ACHN (cell line): ENCODE results near the gene NFX1.
A peak's percentile ranks its signal among the peaks of the same experiment; 100 is the strongest.

Source experiments
- DNase-seq: peaks from one replicate; pipeline ENCODE4 v3.0.0-alpha.2; 2015
- in situ Hi-C: cut with HindIII; loops from 2 replicates; pipeline ENCODE4 v1.10.0; 2017; ENCODE audit warnings: low sequenced_read_pairs, low pct_ligation_motif_present, low pct_unique_long_range_greater_than_20kb

Gene NFX1

GRCh38 chr9:33290247-33291030, at the start of gene NFX1:
NFX1 (plus strand) TSS chr9:33290516; CDS start chr9:33290573, 57 bp downstream.
- in situ Hi-C loops: no loop called here
- peak; percentile 97 for DNase-seq

GRCh38 chr9:33241298-33241697, 49.0 kb upstream of the NFX1 start:
- in situ Hi-C loops: no loop called here
- no peak for DNase-seq

GRCh38 chr9:33242609-33243134, 47.6 kb upstream of the NFX1 start:
- in situ Hi-C loops: no loop called here
- no peak for DNase-seq

- in situ Hi-C loops: no loop called here
- no peak for DNase-seq
Measured at GRCh38 chr9:33244137-33244784, 46.1 kb upstream of the NFX1 start.

- no peak for DNase-seq
- in situ Hi-C loops: no loop called here
Measured at GRCh38 chr9:33245341-33245740, 45.0 kb upstream of the NFX1 start.

- no peak for DNase-seq
- in situ Hi-C loops: no loop called here
Measured at GRCh38 chr9:33246269-33246860, 44.0 kb upstream of the NFX1 start.

- DNase-seq: no peak
- in situ Hi-C loops: no loop called here
Measured at GRCh38 chr9:33248606-33249005, 41.7 kb upstream of the NFX1 start.

GRCh38 chr9:33249087-33249658, 41.1 kb upstream of the NFX1 start:
- in situ Hi-C loops: no loop called here
- no peak for DNase-seq

GRCh38 chr9:33249983-33250382, 40.3 kb upstream of the NFX1 start:
- in situ Hi-C loops: no loop called here
- no peak for DNase-seq

- DNase-seq: peak; percentile 11
- in situ Hi-C loops: no loop called here
Measured at GRCh38 chr9:33250458-33250995, 39.8 kb upstream of the NFX1 start.

GRCh38 chr9:33254211-33254610, 36.1 kb upstream of the NFX1 start:
- in situ Hi-C loops: no loop called here
- DNase-seq: no peak

- DNase-seq: no peak
- in situ Hi-C loops: no loop called here
Measured at GRCh38 chr9:33255014-33255413, 35.3 kb upstream of the NFX1 start.

- in situ Hi-C loops: no loop called here
- no peak for DNase-seq
Measured at GRCh38 chr9:33255471-33255870, 34.8 kb upstream of the NFX1 start.

GRCh38 chr9:33256236-33256635, 34.1 kb upstream of the NFX1 start:
- DNase-seq: peak; percentile 31
- in situ Hi-C loops: no loop called here

GRCh38 chr9:33257276-33257675, 33.0 kb upstream of the NFX1 start:
- in situ Hi-C loops: no loop called here

GRCh38 chr9:33260372-33260771, 29.9 kb upstream of the NFX1 start:
- in situ Hi-C loops: no loop called here
- DNase-seq: no peak

More at GRCh38 chr9:33257276-33257675, 33.0 kb upstream of the NFX1 start:
- DNase-seq: no peak

- DNase-seq: peak; percentile 19
- in situ Hi-C loops: no loop called here
Measured at GRCh38 chr9:33263131-33264002, 26.9 kb upstream of the NFX1 start.

GRCh38 chr9:33264003-33264472, 26.3 kb upstream of the NFX1 start:
- in situ Hi-C loops: no loop called here
- DNase-seq: peak; percentile 15
